HL-60 (cell line): ENCODE results near the gene TTLL11.
"Not testable (repeated sequence)": the region's sequence is repeated elsewhere in the genome, so short reads cannot be mapped to it uniquely, and the experiment has no call there.

Source experiments
- DNase-seq, 2 experiments: peaks; one replicate each; pipeline ENCODE4 v3.0.0-alpha.2; 2010 to 2020; ENCODE audit warnings: low read depth in 1 of 2, low spot score in 1 of 2
- H3K27ac ChIP-seq: fragments of 250-450 bp; sonication (Bioruptor Pico); replicated peaks from 2 replicates; pipeline ENCODE4 v1.5.1; 2020; ENCODE audit warnings: mild to moderate bottlenecking, moderate library complexity
- H3K27me3 ChIP-seq: fragments of 250-450 bp; sonication (Bioruptor Pico); 2 replicates; pipeline ENCODE4 v1.5.1; 2021; ENCODE audit warnings: mild to moderate bottlenecking, moderate library complexity; ENCODE audit not compliant: insufficient read depth, poor library complexity, severe bottlenecking
- H3K4me3 ChIP-seq: replicated peaks from 2 replicates; pipeline ENCODE4 v1.5.1; 2011; ENCODE audit warnings: mild to moderate bottlenecking, control low read depth, low read length; ENCODE audit not compliant: insufficient read depth
- CTCF ChIP-seq: IDR thresholded peaks from one replicate; pipeline ENCODE4 v1.5.1; 2011; ENCODE audit warnings: low read length, control low read depth, inconsistent platforms; ENCODE audit not compliant: insufficient read depth
- GABPA ChIP-seq: IDR thresholded peaks from 2 replicates; pipeline ENCODE4 v1.6.1; 2012; ENCODE audit warnings: low read depth
- POLR2AphosphoS5 ChIP-seq: IDR thresholded peaks from 2 replicates; pipeline ENCODE4 v1.6.1; 2012; ENCODE audit warnings: low read depth
- REST ChIP-seq: IDR thresholded peaks from 2 replicates; pipeline ENCODE4 v1.6.1; 2012; ENCODE audit warnings: low read depth; ENCODE audit not compliant: insufficient replicate concordance
- SPI1 ChIP-seq: IDR thresholded peaks from 2 replicates; pipeline ENCODE4 v1.6.1; 2012; ENCODE audit warnings: low read depth, mild to moderate bottlenecking, borderline replicate concordance

TTLL11 gene

GRCh38 chr9:121895358-121895757 is 197.8 kb downstream of the TTLL11 start:
- no peak for TF ChIP-seq REST
- no peak for TF ChIP-seq POLR2AphosphoS5
- no peak for TF ChIP-seq GABPA
- no peak for TF ChIP-seq SPI1
- TF ChIP-seq CTCF = no peak
- no peak for DNase-seq

GRCh38 chr9:121894380-121894779 is 198.7 kb downstream of the TTLL11 start:
- DNase-seq, H3K27me3 ChIP-seq, H3K4me3 ChIP-seq, H3K27ac ChIP-seq: not testable (repeated sequence)

More at GRCh38 chr9:121895358-121895757, 197.8 kb downstream of the TTLL11 start:
- no peak overlapping the region for H3K27ac ChIP-seq
- no peaks in the 10 kb centered on the region for H3K27me3 ChIP-seq
- no peak overlapping the region for H3K4me3 ChIP-seq

- no peak for DNase-seq
- no peak overlapping the region for H3K4me3 ChIP-seq
- TF ChIP-seq REST (no peak), GABPA (no peak), POLR2AphosphoS5 (no peak), SPI1 (no peak), CTCF (no peak)
- no peaks in the 10 kb centered on the region for H3K27me3 ChIP-seq
- no peak overlapping the region for H3K27ac ChIP-seq
Measured at GRCh38 chr9:121893786-121894185, 199.3 kb downstream of the TTLL11 start.

- no peaks in the 10 kb centered on the region for H3K27me3 ChIP-seq
- TF ChIP-seq REST (no peak), POLR2AphosphoS5 (no peak), SPI1 (no peak), CTCF (no peak), GABPA (no peak)
- no peak overlapping the region for H3K27ac ChIP-seq
- H3K4me3 ChIP-seq = no peak overlapping the region
- no peak for DNase-seq
Measured at GRCh38 chr9:121892706-121893105, 200.4 kb downstream of the TTLL11 start.
